Activated CD8-positive, alpha-beta memory T cell treated with anti-CD3 and anti-CD28 coated beads for 1 hour (primary cell): Measurements from ENCODE around the gene FASN.

ENCODE experiments used
- DNase-seq, 2 donors: peaks; one replicate each; pipeline ENCODE4 v3.0.0-alpha.2; 2020; ENCODE audit warnings: low read depth in 1 of 2; ENCODE audit errors: extremely low read depth in 1 of 2

FASN gene

GRCh38 chr17:82059272-82060000 is 38.6 kb downstream of the FASN start:
- DNase-seq, result no peak

- DNase-seq, result no peak
Observed at GRCh38 chr17:82058855-82059249, 39.2 kb downstream of the FASN start.

- no peak for DNase-seq
Observed at GRCh38 chr17:82058230-82058854, 39.7 kb downstream of the FASN start.

GRCh38 chr17:82056729-82057621 is 41.1 kb downstream of the FASN start:
- DNase-seq, result no peak

GRCh38 chr17:82055965-82056728 is 41.9 kb downstream of the FASN start:
- DNase-seq, result no peak

- no peak for DNase-seq
Observed at GRCh38 chr17:82055023-82055964, 42.7 kb downstream of the FASN start.

GRCh38 chr17:82054351-82055022 is 43.5 kb downstream of the FASN start:
- DNase-seq, result no peak

- DNase-seq, result no peak
Observed at GRCh38 chr17:82053556-82054263, 44.3 kb downstream of the FASN start.

GRCh38 chr17:82053130-82053529 is 44.9 kb downstream of the FASN start:
- no peak for DNase-seq

GRCh38 chr17:82052638-82053059 is 45.4 kb downstream of the FASN start:
- no peak for DNase-seq

GRCh38 chr17:82051776-82052637 is 46.0 kb downstream of the FASN start, which contains the start of the genes GPS1 and RFNG:
Gene GPS1 (plus strand): TSS chr17:82051898. CDS start chr17:82051932, 34 bp downstream.
Gene RFNG (minus strand): TSS chr17:82051811. CDS start chr17:82051766, 45 bp downstream.
- peak; percentile 50 to 77 for DNase-seq

GRCh38 chr17:82050761-82051641 is 47.0 kb downstream of the FASN start:
- no peak for DNase-seq

- DNase-seq, result no peak
Observed at GRCh38 chr17:82050152-82050760, 47.8 kb downstream of the FASN start.

GRCh38 chr17:82049521-82049971 is 48.5 kb downstream of the FASN start:
- DNase-seq, result no peak

- no peak for DNase-seq
Observed at GRCh38 chr17:82049106-82049505, 48.9 kb downstream of the FASN start.

- no peak for DNase-seq
Observed at GRCh38 chr17:82048571-82048971, 49.5 kb downstream of the FASN start.
